C4-2B (cell line): Measurements from ENCODE around the gene AP1AR.

Experiments used
- H3K27ac ChIP-seq: fragments of 450-650 bp; 2 replicates; pipeline ENCODE4 v1.5.1; 2017
- ZFX ChIP-seq: fragments of 450-650 bp; IDR thresholded peaks from 2 replicates; pipeline ENCODE4 v1.6.1; 2017
- TF ChIP-seq, protein P1 (sequence below): fragments of 450-650 bp; conservative IDR thresholded peaks from 2 replicates; pipeline ENCODE4 v1.5.1; 2017; ENCODE audit warnings: mild to moderate bottlenecking

AP1AR gene

DNA sequence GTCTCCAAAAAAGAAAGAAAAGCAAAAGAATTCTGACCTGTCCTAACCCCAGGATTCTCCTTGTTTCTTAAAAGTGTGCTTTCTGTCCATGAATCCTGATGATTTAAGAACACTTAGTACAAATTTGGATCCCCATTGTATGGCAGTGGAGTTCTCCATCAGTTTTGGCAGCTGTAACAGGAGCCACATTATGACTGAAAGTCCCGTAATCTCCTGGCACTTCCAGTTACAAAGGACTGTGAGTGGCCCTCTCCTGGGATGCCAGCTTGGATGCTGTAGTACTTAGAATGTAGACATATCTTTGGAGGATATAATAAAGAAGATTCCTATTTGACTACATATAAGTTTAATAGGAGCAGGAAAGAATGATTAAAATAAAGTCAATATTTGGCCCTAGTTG, 20.6 kb downstream of the AP1AR start:
- TF ChIP-seq, protein P1, sequence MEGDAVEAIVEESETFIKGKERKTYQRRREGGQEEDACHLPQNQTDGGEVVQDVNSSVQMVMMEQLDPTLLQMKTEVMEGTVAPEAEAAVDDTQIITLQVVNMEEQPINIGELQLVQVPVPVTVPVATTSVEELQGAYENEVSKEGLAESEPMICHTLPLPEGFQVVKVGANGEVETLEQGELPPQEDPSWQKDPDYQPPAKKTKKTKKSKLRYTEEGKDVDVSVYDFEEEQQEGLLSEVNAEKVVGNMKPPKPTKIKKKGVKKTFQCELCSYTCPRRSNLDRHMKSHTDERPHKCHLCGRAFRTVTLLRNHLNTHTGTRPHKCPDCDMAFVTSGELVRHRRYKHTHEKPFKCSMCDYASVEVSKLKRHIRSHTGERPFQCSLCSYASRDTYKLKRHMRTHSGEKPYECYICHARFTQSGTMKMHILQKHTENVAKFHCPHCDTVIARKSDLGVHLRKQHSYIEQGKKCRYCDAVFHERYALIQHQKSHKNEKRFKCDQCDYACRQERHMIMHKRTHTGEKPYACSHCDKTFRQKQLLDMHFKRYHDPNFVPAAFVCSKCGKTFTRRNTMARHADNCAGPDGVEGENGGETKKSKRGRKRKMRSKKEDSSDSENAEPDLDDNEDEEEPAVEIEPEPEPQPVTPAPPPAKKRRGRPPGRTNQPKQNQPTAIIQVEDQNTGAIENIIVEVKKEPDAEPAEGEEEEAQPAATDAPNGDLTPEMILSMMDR, result no peak
- no peak for TF ChIP-seq ZFX
- H3K27ac ChIP-seq, result no peak overlapping the region

DNA sequence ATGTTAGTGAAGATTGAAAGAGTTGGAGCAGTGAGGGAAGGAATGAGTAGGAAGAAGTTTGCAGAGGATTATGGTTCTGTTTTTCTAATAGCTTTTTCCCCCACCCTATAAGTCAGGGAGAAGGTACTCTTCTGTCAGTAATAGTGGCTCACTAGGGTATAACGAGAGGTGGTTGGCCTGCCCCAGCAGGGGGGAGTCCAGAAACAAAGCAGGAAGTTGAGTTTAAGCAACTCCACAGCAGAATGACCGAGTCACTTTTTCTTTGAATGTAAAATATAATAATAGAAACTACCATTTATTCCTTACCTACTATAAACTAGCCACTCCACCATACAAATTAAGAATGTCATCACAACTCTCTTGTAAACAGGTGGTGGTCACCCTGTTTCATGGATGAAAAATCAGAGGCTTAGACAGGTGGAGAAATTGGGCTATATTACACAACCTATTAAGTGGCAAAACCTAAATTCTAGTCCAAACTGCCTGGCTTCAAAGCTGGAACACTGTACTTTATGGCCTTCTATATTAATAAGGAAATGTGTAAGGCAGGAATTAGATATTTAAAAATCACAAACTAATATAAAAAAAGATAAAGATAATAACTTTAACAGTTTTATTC, 21.9 kb downstream of the AP1AR start:
- H3K27ac ChIP-seq, result no peak overlapping the region
- TF ChIP-seq ZFX, result no peak
- TF ChIP-seq, protein P1, result no peak

DNA sequence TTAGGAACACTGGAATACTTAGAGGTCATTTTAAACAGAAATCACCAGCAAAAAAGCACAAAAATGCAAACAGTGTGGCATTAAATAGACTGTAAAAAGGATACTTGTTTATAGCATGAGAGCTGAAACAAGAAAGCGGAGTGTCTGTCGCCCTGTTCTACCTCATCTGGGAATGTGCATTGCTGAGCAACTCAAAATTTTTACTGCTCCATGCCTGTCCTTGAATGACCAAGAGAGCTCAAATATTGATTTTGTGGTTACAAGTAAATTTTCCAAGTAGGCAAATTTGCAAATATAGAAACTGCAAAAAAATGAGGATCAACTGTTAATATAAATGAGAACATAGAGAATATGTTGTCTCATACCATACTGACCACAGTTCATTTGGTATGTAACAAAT, 25.5 kb downstream of the AP1AR start:
- TF ChIP-seq, protein P1, result no peak
- no peak for TF ChIP-seq ZFX
- H3K27ac ChIP-seq, result no peak overlapping the region

DNA sequence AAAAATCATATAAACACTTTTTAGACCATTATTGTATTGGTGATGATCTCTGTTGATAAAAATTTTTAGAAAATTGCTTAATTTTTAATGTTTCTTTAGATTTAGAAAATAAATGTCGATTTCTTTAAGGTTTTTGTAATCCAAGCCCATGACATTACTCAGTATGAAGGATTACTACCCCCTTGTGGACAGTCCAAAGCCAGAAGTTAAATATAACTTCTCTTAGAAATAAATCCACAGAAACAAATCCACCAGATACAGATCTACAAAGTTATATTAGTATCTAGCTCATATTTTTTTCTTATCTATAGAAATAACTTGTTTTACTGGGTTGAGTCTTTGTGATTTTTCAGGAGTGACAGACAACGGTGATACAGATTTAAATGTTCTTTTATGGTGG, 35.2 kb downstream of the AP1AR start:
- H3K27ac ChIP-seq, result no peak overlapping the region
- TF ChIP-seq, protein P1, result peak; percentile 64
- no peak for TF ChIP-seq ZFX

DNA sequence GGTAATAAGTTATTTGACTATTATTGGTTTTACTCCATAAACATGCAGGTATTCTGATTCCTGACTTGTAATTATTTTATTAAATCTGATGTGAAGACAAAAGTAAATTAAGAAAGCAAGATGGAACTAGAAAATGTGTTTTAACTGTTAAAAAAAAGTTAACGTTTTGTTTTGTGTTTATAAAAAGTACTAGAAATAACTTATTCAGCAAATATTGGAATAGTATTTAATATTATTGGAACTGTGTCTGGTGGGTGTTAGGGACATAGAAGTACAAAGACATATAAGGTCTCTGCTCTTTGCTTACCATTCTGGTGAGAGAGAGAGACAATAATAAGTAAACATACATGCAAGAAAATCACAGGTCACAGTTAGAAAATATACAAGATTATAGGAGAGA, 38.5 kb downstream of the AP1AR start:
- no peak overlapping the region for H3K27ac ChIP-seq
- no peak for TF ChIP-seq ZFX
- TF ChIP-seq, protein P1, result no peak

DNA sequence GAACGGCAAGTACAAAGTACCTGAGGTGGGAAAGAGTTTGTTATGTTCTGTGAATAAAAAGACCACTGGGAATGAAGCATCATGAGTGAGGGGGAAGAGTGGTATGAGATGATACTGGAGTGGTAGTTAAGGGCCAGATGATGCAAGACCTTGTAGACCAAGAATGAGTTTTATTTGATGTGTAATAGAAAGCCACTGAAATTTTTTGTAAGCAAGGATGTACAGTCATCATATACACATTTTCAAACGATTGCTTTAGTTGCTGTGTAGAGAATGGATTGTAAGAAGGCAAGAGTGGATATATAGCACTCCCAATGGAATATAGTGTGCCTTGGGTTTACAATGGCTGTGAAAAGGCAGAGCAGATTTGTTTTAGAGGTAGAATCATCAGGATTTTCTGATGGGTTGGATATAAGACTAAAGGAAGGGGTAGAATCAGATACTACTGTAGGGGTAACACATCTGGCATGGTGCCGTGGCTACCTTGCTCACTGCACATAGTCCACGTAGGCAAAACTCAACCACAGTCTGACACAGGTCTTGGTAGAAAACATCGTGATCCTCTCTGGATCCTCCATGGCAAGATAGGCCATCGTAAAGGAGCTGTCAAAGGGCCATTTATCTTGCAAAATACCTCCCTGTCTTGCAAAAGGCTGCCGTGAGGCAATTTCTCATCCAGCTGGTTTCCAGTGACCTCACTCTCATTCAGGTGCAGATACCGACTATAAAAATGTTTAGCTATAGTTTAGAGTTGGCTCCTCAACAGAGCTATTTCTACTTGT, 39.2 kb downstream of the AP1AR start:
- H3K27ac ChIP-seq, result no peak overlapping the region
- TF ChIP-seq ZFX, result no peak
- TF ChIP-seq, protein P1, result no peak

DNA sequence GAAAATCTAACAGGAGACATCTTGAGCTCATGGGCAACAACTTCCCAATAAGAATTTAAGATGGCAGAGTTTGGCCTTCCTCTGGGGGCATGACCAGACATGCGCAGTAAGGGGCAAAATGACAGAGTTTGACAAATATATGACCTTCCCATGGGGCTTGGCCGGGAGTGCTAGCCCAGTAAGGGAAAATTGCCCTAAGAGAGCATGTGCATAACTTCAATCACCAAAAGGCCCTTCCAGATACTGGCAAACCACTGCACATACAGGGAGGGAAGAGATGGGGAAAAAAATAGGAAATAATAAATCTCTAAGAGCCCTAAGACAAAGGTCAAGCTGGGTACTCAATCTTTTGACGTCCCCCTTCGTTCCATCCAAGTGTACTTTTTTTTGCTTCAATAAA, 40.7 kb downstream of the AP1AR start:
- no peak overlapping the region for H3K27ac ChIP-seq
- no peak for TF ChIP-seq ZFX
- TF ChIP-seq, protein P1, result no peak
